ENCODE data around the gene MBD3L2.
"Not testable (repeated sequence)": the region's sequence is repeated elsewhere in the genome, so short reads cannot be mapped to it uniquely, and the experiment has no call there.

The MBD3L2 gene

GRCh38 chr19:7049021-7049420, at the start of gene MBD3L2:
Gene MBD3L2, plus strand, starts transcription at chr19:7049321. Its CDS starts 53 bp downstream, at chr19:7049374.
- not testable (repeated sequence) for DNase-seq

DNA sequence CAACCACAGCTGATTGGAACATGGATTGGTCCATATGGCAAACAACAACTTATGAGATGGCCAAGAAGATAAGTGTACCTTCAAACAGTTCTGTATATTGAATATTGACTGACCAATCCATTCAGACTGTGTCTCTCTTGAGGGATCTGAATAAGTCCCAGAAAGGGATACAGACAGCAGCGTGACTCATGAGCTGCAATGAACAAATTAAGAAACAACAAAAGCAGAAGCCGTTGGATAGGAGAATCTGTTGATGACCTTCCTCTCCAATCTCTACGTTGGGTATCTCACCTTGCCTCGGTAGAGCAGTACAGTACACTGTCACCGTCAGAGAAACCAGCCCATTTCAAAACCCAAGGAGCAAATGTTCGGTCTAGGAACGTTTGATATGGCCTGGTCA, 49.2 kb upstream of the MBD3L2 start:
- DNase-seq = no peak

DNA sequence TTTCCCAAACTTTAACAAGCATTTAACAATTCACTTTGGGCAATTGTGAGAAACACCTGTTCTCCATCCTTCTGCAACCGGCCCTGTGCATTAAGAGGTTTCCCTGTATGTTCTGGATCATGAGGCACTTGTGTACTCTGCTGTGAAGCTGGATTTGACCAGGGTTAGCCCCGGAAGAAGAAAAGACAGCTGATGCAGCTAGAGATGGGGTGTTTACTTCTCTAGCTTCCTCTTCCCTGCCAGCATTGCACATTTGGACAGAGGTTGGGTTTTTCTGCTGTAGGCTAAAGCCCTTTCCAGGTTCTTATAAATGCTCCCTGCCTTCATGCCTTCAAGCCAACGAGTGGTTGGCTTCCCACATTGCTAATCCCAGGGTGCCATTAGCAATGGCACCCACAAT, 48.8 kb upstream of the MBD3L2 start:
- no peak for DNase-seq

GRCh38 chr19:7000816-7001215, 48.3 kb upstream of the MBD3L2 start:
- DNase-seq = no peak

GRCh38 chr19:7004313-7004931, 44.7 kb upstream of the MBD3L2 start:
- no peak for DNase-seq

- DNase-seq = no peak
Observed at GRCh38 chr19:7006135-7006704, 42.9 kb upstream of the MBD3L2 start.

DNA sequence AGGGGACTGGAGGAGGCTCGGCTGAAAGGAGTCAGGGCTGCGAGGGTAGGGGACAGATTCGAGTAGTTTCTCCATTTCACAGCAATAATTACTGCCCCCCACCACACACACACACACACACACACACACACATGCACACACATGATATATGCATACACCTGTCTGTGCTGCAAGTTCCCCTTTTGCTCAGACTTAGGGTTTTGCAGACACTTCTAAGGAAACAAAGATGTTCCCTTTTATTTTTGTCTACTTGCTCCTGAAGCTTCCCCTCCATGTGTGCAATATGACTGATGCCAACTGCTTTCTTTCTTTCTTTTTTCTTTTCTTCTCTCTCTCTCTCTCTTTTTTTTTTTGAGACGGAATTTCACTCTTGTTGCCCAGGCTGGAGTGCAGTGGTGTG, 41.3 kb upstream of the MBD3L2 start:
- no peak for DNase-seq

DNA sequence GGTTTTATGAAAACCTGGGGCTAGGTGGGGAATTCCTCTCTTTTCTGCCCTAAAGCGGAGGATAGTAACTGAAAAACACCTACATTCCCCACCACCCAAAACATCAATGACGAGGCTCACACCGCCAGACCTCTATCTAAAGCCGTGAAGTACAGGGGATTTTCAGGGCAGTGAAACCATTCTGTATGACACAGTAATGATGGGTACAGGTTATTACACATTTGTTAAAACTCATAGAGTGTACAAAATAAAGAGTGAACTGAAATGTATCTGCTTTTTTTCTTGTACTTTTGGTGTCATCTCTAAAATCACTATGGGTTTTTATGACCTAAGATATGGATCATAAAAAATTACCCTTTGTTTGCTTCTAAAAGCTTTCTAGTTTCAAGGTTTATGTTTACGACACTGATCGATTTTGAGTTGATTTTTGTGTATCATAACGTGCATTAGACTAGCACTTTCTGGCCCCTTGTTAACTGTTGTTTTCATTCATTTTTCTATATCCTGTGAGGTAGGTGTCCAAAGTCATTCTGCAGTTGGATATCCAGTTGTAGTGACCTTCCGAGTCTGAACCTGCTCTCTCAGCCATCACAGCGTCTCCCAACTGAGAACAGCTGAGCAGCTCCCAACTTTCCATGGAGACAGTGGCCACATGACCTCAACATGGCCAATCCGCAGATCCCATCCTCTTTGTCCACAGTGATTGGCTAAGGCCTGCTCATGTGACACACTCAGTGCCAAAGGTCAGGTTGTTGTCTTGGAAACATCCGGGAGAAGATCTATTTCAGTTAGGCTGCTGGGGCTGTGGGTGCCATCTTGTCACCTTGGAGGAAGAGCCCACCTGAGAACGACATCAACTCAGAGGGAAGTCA, 38.2 kb upstream of the MBD3L2 start:
- DNase-seq = no peak

GRCh38 chr19:7013678-7014077, 35.4 kb upstream of the MBD3L2 start:
- no peak for DNase-seq

- no peak for DNase-seq
Observed at GRCh38 chr19:7018828-7019227, 30.3 kb upstream of the MBD3L2 start.

GRCh38 chr19:7021331-7021730, 27.8 kb upstream of the MBD3L2 start, which contains the start of gene MBD3L2B:
Gene MBD3L2B, minus strand, starts transcription at chr19:7021431. Its CDS starts 34 bp downstream, at chr19:7021397.
- not testable (repeated sequence) for DNase-seq

DNA sequence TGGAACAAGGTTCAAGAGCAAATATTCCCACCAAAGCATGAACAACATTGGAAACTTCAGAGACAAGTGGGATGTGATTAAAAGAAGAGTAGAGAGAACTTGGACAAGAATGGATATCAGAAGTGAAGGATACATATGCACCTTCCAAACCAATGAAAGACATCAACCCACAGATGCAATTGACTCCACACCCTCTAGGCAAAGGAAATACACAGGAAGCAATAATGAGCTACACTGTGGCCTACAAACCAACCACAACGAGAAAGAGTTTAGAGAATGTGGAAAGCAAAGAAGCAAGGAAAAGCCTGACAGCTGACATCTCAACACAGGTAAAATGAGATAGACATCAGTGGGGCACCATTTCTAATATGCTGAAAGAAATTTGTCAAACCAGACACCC, 20.3 kb upstream of the MBD3L2 start:
- DNase-seq = not testable (repeated sequence)

DNA sequence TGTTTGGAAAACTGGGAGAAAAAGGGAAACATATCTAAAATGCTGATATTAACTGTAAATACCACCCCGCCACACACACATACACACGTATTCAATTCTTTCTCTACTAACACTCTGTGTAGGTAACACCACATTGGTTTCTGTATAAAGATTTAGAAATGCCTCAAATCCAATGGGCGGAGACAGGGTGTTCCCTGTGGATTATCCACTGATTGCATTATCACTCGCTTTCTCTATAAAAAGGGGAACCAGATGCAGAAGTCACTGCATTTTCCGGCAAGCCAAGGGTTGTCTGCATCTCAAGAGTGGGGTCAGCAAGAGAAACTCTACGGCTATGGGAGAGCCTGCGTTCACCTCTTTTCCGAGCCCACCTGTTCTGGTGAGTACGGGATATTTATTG, 18.8 kb upstream of the MBD3L2 start, which contains the start of gene MBD3L5:
MBD3L5 (plus strand) TSS at position 301 of the 400 bp plus-strand sequence; CDS start at position 335, 34 bp downstream.
- not testable (repeated sequence) for DNase-seq

GRCh38 chr19:7040079-7040478, 9.0 kb upstream of the MBD3L2 start, which contains the start of gene MBD3L4:
Gene MBD3L4, minus strand, starts transcription at chr19:7040179. Its CDS starts 35 bp downstream, at chr19:7040144.
- DNase-seq = not testable (repeated sequence)

DNA sequence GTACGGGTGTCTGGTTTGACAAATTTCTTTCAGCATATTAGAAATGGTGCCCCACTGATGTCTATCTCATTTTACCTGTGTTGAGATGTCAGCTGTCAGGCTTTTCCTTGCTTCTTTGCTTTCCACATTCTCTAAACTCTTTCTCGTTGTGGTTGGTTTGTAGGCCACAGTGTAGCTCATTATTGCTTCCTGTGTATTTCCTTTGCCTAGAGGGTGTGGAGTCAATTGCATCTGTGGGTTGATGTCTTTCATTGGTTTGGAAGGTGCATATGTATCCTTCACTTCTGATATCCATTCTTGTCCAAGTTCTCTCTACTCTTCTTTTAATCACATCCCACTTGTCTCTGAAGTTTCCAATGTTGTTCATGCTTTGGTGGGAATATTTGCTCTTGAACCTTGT, 7.6 kb upstream of the MBD3L2 start:
- not testable (repeated sequence) for DNase-seq

- not testable (repeated sequence) for DNase-seq
Observed at GRCh38 chr19:7051421-7051820, 2.3 kb downstream of the MBD3L2 start.

- not testable (repeated sequence) for DNase-seq
Observed at GRCh38 chr19:7052896-7053295, 3.8 kb downstream of the MBD3L2 start.

DNA sequence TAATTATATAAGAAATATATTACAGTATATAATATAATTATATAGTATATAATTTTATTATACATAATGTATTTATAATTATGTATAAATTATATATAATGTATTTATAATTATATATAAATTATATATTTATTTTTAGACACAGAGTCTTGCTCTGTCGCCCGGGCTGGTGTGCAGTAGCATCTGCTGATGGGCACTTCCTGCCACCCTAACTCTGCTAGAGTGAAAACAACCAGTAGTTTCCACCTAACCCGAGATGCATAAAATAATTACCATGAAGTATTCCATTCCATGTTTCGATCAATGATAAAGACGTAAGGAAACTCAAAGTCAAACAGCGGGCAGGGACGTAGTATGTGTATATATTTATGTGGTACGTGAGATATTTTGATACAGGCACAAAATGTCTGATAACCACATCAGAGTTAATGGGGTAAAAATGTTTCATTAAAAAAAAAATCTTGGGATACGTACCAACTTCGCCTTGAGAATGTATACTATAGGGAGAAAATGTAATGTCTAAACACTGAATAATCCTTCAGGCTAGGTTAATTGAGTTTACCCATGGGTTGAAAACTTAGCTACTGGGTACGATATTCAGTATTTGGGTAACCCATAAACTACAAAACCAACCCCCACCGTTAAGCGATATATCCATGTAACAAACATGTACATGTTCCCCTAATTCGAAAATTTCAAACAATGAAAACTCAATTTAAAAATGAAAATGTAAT, 5.7 kb downstream of the MBD3L2 start:
- DNase-seq = not testable (repeated sequence)

- not testable (repeated sequence) for DNase-seq
Observed at GRCh38 chr19:7055679-7056078, 6.6 kb downstream of the MBD3L2 start.

- not testable (repeated sequence) for DNase-seq
Observed at GRCh38 chr19:7056371-7056770, 7.2 kb downstream of the MBD3L2 start.

DNA sequence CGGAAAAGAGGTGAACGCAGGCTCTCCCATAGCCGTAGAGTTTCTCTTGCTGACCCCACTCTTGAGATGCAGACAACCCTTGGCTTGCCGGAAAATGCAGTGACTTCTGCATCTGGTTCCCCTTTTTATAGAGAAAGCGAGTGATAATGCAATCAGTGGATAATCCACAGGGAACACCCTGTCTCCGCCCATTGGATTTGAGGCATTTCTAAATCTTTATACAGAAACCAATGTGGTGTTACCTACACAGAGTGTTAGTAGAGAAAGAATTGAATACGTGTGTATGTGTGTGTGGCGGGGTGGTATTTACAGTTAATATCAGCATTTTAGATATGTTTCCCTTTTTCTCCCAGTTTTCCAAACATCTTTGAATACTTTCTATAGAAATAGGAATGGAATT, 9.5 kb downstream of the MBD3L2 start, which contains the start of gene MBD3L3:
MBD3L3 (minus strand) TSS at position 101 of the 400 bp plus-strand sequence; CDS start at position 30, 71 bp downstream.
- not testable (repeated sequence) for DNase-seq

- not testable (repeated sequence) for DNase-seq
Observed at GRCh38 chr19:7059977-7060376, 10.9 kb downstream of the MBD3L2 start.

DNA sequence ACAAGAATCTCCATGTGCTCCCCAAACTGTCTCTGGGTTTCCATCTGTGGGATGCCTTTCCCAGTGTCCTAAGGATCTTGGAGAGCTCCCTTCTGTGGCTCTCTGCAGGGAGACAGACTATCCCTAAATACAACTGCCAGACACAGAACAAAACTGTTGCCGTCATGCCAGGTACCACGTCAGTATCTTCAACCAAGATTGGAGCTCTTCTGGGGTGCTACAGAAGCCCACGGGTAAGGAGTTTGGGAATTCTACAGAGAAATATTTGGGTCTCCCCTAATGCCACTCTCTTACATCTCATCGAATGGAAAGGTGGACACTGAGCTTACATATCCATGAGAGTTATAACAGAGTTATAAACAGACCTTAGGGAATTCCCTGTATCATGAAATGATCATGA, 14.2 kb downstream of the MBD3L2 start:
- no peak for DNase-seq
